Panc1 (cell line): ENCODE results near the gene CFAP58. TPM values are rescaled to one million over a fixed set of nuclear protein-coding genes. Genes with fewer than 3 reads are reported as not detected.
"Not testable (repeated sequence)": the region's sequence is repeated elsewhere in the genome, so short reads cannot be mapped to it uniquely, and the experiment has no call there.

Experiments
- ATAC-seq: fragments of 200-7000 bp; cut with Tn5 transposase; 2 replicates; pipeline ENCODE4 v1.9.1; 2020; ENCODE audit warnings: mild to moderate bottlenecking, moderate library complexity
- BruUV-seq: library from RNA; stranded (reverse); fragments of 400-500 nt; replicated peaks from 2 replicates; lab custom pipeline; 2021; lab: Mats Ljungman, UMichigan
- CTCF ChIA-PET: fragments of 300-600 bp; sonication (Branson Sonifier 250); formaldehyde crosslinking; loops from one replicate; lab custom pipeline; 2022; ENCODE audit warnings: antibody characterized with exemption; lab: Charles Lee
- POLR2A ChIA-PET: fragments of 300-600 bp; sonication (Branson Sonifier 250); formaldehyde crosslinking; loops from one replicate; lab custom pipeline; 2022; ENCODE audit warnings: antibody characterized with exemption; lab: Charles Lee
- DNase-seq: peaks from one replicate; pipeline ENCODE4 v3.0.0-alpha.2; 2010; ENCODE audit warnings: low read depth, low spot score
- H3K27ac ChIP-seq: 2 replicates; pipeline ENCODE4 v1.5.1; 2011; ENCODE audit warnings: mild to moderate bottlenecking, low read length, inconsistent platforms
- H3K27me3 ChIP-seq: fragments of 200-500 bp; sonication (Bioruptor generic); 2 replicates; pipeline ENCODE4 v1.6.0; 2014; ENCODE audit warnings: low read length, inconsistent platforms; ENCODE audit not compliant: control insufficient read depth, insufficient read depth
- H3K36me3 ChIP-seq: fragments of 200-500 bp; sonication (Bioruptor generic); 2 replicates; pipeline ENCODE4 v1.5.1; 2014; ENCODE audit warnings: inconsistent platforms, mild to moderate bottlenecking, low read length, moderate library complexity; ENCODE audit not compliant: control insufficient read depth, insufficient read depth
- H3K4me1 ChIP-seq: 2 replicates; pipeline ENCODE4 v1.5.1; 2011; ENCODE audit warnings: inconsistent platforms, mild to moderate bottlenecking, low read length, moderate library complexity; ENCODE audit not compliant: control insufficient read depth, insufficient read depth
- H3K4me3 ChIP-seq, 2 experiments: 2 replicates each; pipeline ENCODE4 v1.5.1; 2011 to 2012; ENCODE audit warnings: low read depth in 2 of 2, low read length in 2 of 2, mild to moderate bottlenecking in 2 of 2, inconsistent platforms in 1 of 2, moderate library complexity in 1 of 2
- H3K9me3 ChIP-seq: fragments of 200-500 bp; sonication (Bioruptor generic); 2 replicates; pipeline ENCODE4 v1.5.1; 2014; ENCODE audit warnings: low read depth, mild to moderate bottlenecking, inconsistent platforms, low read length, moderate library complexity; ENCODE audit not compliant: control insufficient read depth, insufficient read depth
- CTCF ChIP-seq: fragments of 450-650 bp; IDR thresholded peaks from 2 replicates; pipeline ENCODE4 v1.5.1; 2017; ENCODE audit warnings: mild to moderate bottlenecking
- POLR2AphosphoS5 ChIP-seq: IDR thresholded peaks from 2 replicates; pipeline ENCODE4 v1.6.1; 2012; ENCODE audit warnings: mild to moderate bottlenecking, low read depth, low read length, moderate library complexity
- REST ChIP-seq, 2 experiments: IDR thresholded peaks; 2 replicates each; pipeline ENCODE4 v1.6.1; 2011 to 2012; ENCODE audit warnings: low read depth in 2 of 2, control low read depth in 1 of 2, low read length in 1 of 2, mild to moderate bottlenecking in 1 of 2, moderate library complexity in 1 of 2; ENCODE audit not compliant: insufficient read depth in 1 of 2
- SIN3A ChIP-seq: IDR thresholded peaks from 2 replicates; pipeline ENCODE4 v1.6.1; 2012; ENCODE audit warnings: low read depth, mild to moderate bottlenecking, low read length, moderate library complexity, borderline replicate concordance; ENCODE audit not compliant: insufficient read depth
- TCF7L2 ChIP-seq: IDR thresholded peaks from 2 replicates; pipeline ENCODE4 v1.6.1; 2011; ENCODE audit warnings: mild to moderate bottlenecking, low read depth, low read length, inconsistent platforms
- in situ Hi-C: cut with HindIII; loops from 2 replicates; pipeline ENCODE4 v1.10.0; 2016; ENCODE audit warnings: low sequenced_read_pairs, low pct_unique_long_range_greater_than_20kb
- intact Hi-C: fragments of 100-400 bp; cut with micrococcal nuclease; formaldehyde crosslinking; loops from one replicate; pipeline ENCODE4 v1.10.0; 2022; ENCODE audit not compliant: unreplicated experiment
- total RNA-seq: library from RNA; stranded (reverse); gene quantifications from one replicate; pipeline ENCODE4 v1.2.1, GENCODE V29; 2021; ENCODE audit not compliant: unreplicated experiment

CFAP58 gene
- total RNA-seq, 1 experiment from 2014 or later, result 2.0 TPM

- TF ChIP-seq TCF7L2, result no peak
- TF ChIP-seq SIN3A, result no peak
- no peak for TF ChIP-seq POLR2AphosphoS5
- no peak for TF ChIP-seq REST (IDR thresholded peaks at IDR 0.05; ENCODE audit: insufficient read depth in 1 of 2, low read depth in 2 of 2, low read length in 1 of 2)
- no peak for TF ChIP-seq CTCF
- no peak overlapping the region for H3K4me3 ChIP-seq
- intact Hi-C loops, result no loop called here
- no peak overlapping the region for H3K27ac ChIP-seq
- no TSS peak for BruUV-seq
- no peaks in the 10 kb centered on the region; the same call in 1 of the 2 replicates for H3K27me3 ChIP-seq
- DNase-seq (no peak), ATAC-seq (no peak)
- POLR2A ChIA-PET, result no interaction called here
- in situ Hi-C loops, result no loop called here
- H3K9me3 ChIP-seq, result no peaks in the 10 kb centered on the region
- no peaks in the 10 kb centered on the region for H3K36me3 ChIP-seq
- CTCF ChIA-PET, result no interaction called here
- H3K4me1 ChIP-seq, result no peaks in the 10 kb centered on the region
Measured at GRCh38 chr10:104457543-104457828, 103.9 kb downstream of the CFAP58 start.

- CTCF ChIA-PET, H3K4me1 ChIP-seq, H3K9me3 ChIP-seq, intact Hi-C loops, in situ Hi-C loops, H3K4me3 ChIP-seq, H3K27ac ChIP-seq, H3K27me3 ChIP-seq, BruUV-seq, ATAC-seq, POLR2A ChIA-PET, H3K36me3 ChIP-seq, DNase-seq: not testable (repeated sequence)
Measured at GRCh38 chr10:104465575-104465974, 111.9 kb downstream of the CFAP58 start.

GRCh38 chr10:104468818-104469217 lies 115.2 kb downstream of the CFAP58 start:
- DNase-seq, H3K9me3 ChIP-seq, H3K36me3 ChIP-seq, in situ Hi-C loops, H3K27ac ChIP-seq, BruUV-seq, H3K4me3 ChIP-seq, H3K4me1 ChIP-seq, POLR2A ChIA-PET, CTCF ChIA-PET, H3K27me3 ChIP-seq, intact Hi-C loops, ATAC-seq: not testable (repeated sequence)
